ENCODE results near the gene PCDH9.

PCDH9 gene

GRCh38 chr13:67138970-67139369 lies 91.2 kb downstream of the PCDH9 start:
- no peaks in the 10 kb centered on the region for H3K4me1 ChIP-seq (ENCODE audit: low read length)
- H3K9ac ChIP-seq (ENCODE audit: low read length) = no peak overlapping the region
- no peaks in the 10 kb centered on the region for H3K27me3 ChIP-seq (ENCODE audit: low read depth, low read length)
- no peaks in the 10 kb centered on the region for H3K79me2 ChIP-seq (ENCODE audit: low read length)
- TF ChIP-seq EZH2phosphoT487 (IDR thresholded peaks at IDR 0.05; ENCODE audit: low read depth) = no peak
- TF ChIP-seq CTCF (IDR thresholded peaks at IDR 0.05; ENCODE audit: low read depth, low read length) = no peak
- no peak overlapping the region for H3K4me2 ChIP-seq (ENCODE audit: low read length)
- no peaks in the 10 kb centered on the region for H4K20me1 ChIP-seq (ENCODE audit: insufficient read depth, low read length)
- no peak overlapping the region for H3K27ac ChIP-seq (ENCODE audit: low read length)
- no peaks in the 10 kb centered on the region for H3K36me3 ChIP-seq (replicated peaks; ENCODE audit: low read depth, low read length)
- H2AFZ ChIP-seq (ENCODE audit: low read depth, low read length) = no peak overlapping the region
- H3K9me3 ChIP-seq (ENCODE audit: insufficient read depth, low read length) = no peaks in the 10 kb centered on the region
- H3K4me3 ChIP-seq (ENCODE audit: low read length) = no peak overlapping the region

GRCh38 chr13:67137044-67137735 lies 92.9 kb downstream of the PCDH9 start:
- Histone ChIP-seq H3K4me1 (ENCODE audit: low read length) (no peaks in the 10 kb centered on the region), H3K9me3 (ENCODE audit: insufficient read depth, low read length) (no peaks in the 10 kb centered on the region), H4K20me1 (ENCODE audit: insufficient read depth, low read length) (no peaks in the 10 kb centered on the region), H2AFZ (ENCODE audit: low read depth, low read length) (0 out of 2 replicates have a peak overlapping the region, but pooled peaks have one; percentile 33), H3K79me2 (ENCODE audit: low read length) (no peaks in the 10 kb centered on the region), H3K4me3 (ENCODE audit: low read length) (no peak overlapping the region), H3K4me2 (ENCODE audit: low read length) (no peak overlapping the region), H3K36me3 (replicated peaks; ENCODE audit: low read depth, low read length) (no peaks in the 10 kb centered on the region), H3K27me3 (ENCODE audit: low read depth, low read length) (no peaks in the 10 kb centered on the region), H3K9ac (ENCODE audit: low read length) (no peak overlapping the region), H3K27ac (ENCODE audit: low read length) (no peak overlapping the region)
- TF ChIP-seq EZH2phosphoT487 (IDR thresholded peaks at IDR 0.05; ENCODE audit: low read depth) (no peak), CTCF (IDR thresholded peaks at IDR 0.05; ENCODE audit: low read depth, low read length) (no peak)

- H4K20me1 ChIP-seq (ENCODE audit: insufficient read depth, low read length) = no peaks in the 10 kb centered on the region
- H2AFZ ChIP-seq (ENCODE audit: low read depth, low read length) = no peak overlapping the region
- TF ChIP-seq CTCF (IDR thresholded peaks at IDR 0.05; ENCODE audit: low read depth, low read length) (no peak), EZH2phosphoT487 (IDR thresholded peaks at IDR 0.05; ENCODE audit: low read depth) (no peak)
- no peaks in the 10 kb centered on the region for H3K9me3 ChIP-seq (ENCODE audit: insufficient read depth, low read length)
- H3K4me1 ChIP-seq (ENCODE audit: low read length) = no peaks in the 10 kb centered on the region
- H3K36me3 ChIP-seq (replicated peaks; ENCODE audit: low read depth, low read length) = no peaks in the 10 kb centered on the region
- no peak overlapping the region for H3K27ac ChIP-seq (ENCODE audit: low read length)
- no peak overlapping the region for H3K4me2 ChIP-seq (ENCODE audit: low read length)
- H3K9ac ChIP-seq (ENCODE audit: low read length) = no peak overlapping the region
- H3K79me2 ChIP-seq (ENCODE audit: low read length) = no peaks in the 10 kb centered on the region
- no peak overlapping the region for H3K4me3 ChIP-seq (ENCODE audit: low read length)
- no peaks in the 10 kb centered on the region for H3K27me3 ChIP-seq (ENCODE audit: low read depth, low read length)
These were observed 94.0 kb downstream of the PCDH9 start for GRCh38 chr13:67136157-67136556.

- no peaks in the 10 kb centered on the region for H3K27me3 ChIP-seq (ENCODE audit: low read depth, low read length)
- H3K27ac ChIP-seq (ENCODE audit: low read length) = no peak overlapping the region
- TF ChIP-seq EZH2phosphoT487 (IDR thresholded peaks at IDR 0.05; ENCODE audit: low read depth) (no peak), CTCF (IDR thresholded peaks at IDR 0.05; ENCODE audit: low read depth, low read length) (no peak)
These were observed 94.8 kb downstream of the PCDH9 start for GRCh38 chr13:67135356-67135755.

More at GRCh38 chr13:67135356-67135755, 94.8 kb downstream of the PCDH9 start:
- no peaks in the 10 kb centered on the region for H4K20me1 ChIP-seq (ENCODE audit: insufficient read depth, low read length)
- H3K79me2 ChIP-seq (ENCODE audit: low read length) = no peaks in the 10 kb centered on the region
- H3K9ac ChIP-seq (ENCODE audit: low read length) = no peak overlapping the region
- no peak overlapping the region for H2AFZ ChIP-seq (ENCODE audit: low read depth, low read length)
- no peaks in the 10 kb centered on the region for H3K9me3 ChIP-seq (ENCODE audit: insufficient read depth, low read length)
- no peaks in the 10 kb centered on the region for H3K4me1 ChIP-seq (ENCODE audit: low read length)
- H3K36me3 ChIP-seq (replicated peaks; ENCODE audit: low read depth, low read length) = no peaks in the 10 kb centered on the region
- no peak overlapping the region for H3K4me3 ChIP-seq (ENCODE audit: low read length)
- no peak overlapping the region for H3K4me2 ChIP-seq (ENCODE audit: low read length)

Data from OCI-LY3 (cell line).